ENCODE results near the gene SAMMSON.

- TF ChIP-seq CTCF (IDR thresholded peaks at IDR 0.05; ENCODE audit: insufficient read depth, low read length) (no peak), GABPA (IDR thresholded peaks at IDR 0.05; ENCODE audit: low read depth) (no peak), POLR2AphosphoS5 (IDR thresholded peaks at IDR 0.05; ENCODE audit: low read depth) (no peak), SPI1 (IDR thresholded peaks at IDR 0.05; ENCODE audit: borderline replicate concordance, low read depth) (no peak), REST (IDR thresholded peaks at IDR 0.05; ENCODE audit: insufficient replicate concordance, low read depth) (no peak)
These were observed 97.6 kb downstream of the SAMMSON start for GRCh38 chr3:70097084-70097483.
